IPS DF 6.9 (cell line): ENCODE results near the gene ALG14.

ENCODE experiments used
- DNase-seq: peaks from one replicate; pipeline ENCODE4 v3.0.0-alpha.2; 2013; ENCODE audit warnings: low read depth, low spot score
- H3K27ac ChIP-seq: one replicate; pipeline ENCODE4 v1.5.1; 2013; ENCODE audit warnings: low read length, control low read depth
- H3K27me3 ChIP-seq: 2 replicates; pipeline ENCODE4 v1.6.1; 2013; ENCODE audit warnings: mild to moderate bottlenecking, low read length; ENCODE audit not compliant: control insufficient read depth, insufficient read depth
- H3K36me3 ChIP-seq: 2 replicates; pipeline ENCODE4 v1.6.1; 2013; ENCODE audit warnings: low read length; ENCODE audit not compliant: control insufficient read depth, insufficient read depth
- H3K4me1 ChIP-seq: 2 replicates; pipeline ENCODE4 v1.6.1; 2013; ENCODE audit warnings: low read length; ENCODE audit not compliant: control insufficient read depth, insufficient read depth
- H3K4me3 ChIP-seq: 2 replicates; pipeline ENCODE4 v1.5.1; 2013; ENCODE audit warnings: mild to moderate bottlenecking, low read length
- H3K9me3 ChIP-seq: 2 replicates; pipeline ENCODE4 v1.6.1; 2013; ENCODE audit warnings: low read length, inconsistent platforms; ENCODE audit not compliant: control insufficient read depth, insufficient read depth
- whole genome bisulfite sequencing: extraction: QIAGEN DNeasy Blood & Tissue Kit; methylation state at CpG from one replicate; pipeline ENCODE4 v1.1.7; 2013; ENCODE audit warnings: mixed read lengths, missing lambda C conversion rate; ENCODE audit not compliant: insufficient read length, insufficient coverage; 5-methylcytosine and 5-hydroxymethylcytosine counted together

ALG14 gene, protein sequence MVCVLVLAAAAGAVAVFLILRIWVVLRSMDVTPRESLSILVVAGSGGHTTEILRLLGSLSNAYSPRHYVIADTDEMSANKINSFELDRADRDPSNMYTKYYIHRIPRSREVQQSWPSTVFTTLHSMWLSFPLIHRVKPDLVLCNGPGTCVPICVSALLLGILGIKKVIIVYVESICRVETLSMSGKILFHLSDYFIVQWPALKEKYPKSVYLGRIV

DNA sequence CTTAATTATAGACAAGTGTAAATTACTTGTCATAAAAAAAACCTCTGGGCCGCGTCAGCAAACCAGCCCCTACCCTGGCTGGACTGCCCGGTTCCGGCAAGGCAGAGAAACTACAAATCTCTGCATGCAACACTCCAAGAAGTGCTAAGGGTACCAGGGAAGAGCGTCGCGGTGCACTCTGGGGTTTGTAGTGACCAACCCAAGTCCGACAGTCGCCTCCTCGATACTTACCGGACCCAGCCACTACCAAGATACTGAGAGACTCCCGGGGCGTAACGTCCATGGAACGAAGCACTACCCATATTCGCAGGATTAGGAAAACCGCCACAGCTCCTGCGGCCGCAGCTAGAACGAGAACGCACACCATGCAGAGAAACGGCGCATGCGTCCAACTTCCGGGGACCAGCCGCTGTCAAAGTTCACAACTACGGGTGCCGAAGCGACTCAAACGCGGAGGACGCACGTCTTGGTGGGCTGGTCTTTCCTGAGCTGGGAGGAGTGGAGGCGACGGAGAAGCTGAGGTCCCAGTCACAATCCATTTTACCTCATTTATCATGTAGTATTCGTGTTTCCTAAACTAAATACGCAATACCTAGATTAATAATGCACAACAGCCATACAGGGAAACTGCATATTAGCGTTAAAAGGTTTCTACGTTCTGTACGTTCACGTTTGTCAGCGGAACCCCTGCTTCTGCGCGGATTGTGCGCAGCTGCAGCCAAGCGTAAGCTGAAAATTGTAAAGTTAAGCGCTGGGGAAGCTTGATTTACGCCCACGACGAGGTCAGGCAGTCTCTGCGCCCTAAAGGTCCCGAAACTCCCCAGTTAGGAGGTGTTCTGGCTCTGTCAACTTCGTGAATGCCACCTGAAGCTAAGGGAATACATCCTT lies at the start of gene ALG14:
ALG14 (minus strand) TSS at position 420 of the 888 bp plus-strand sequence; CDS start at position 367, 53 bp downstream.
- no peaks in the 10 kb centered on the region for H3K4me1 ChIP-seq
- WGBS, result no CpG with 5 or more reads among the region's 53 CpGs
- H3K36me3 ChIP-seq, result no peaks in the 10 kb centered on the region
- peak; percentile 89 for DNase-seq
- H3K27ac ChIP-seq, result no peak within 1 kb of the TSS
- peak within 1 kb of the TSS; percentile 81 for H3K4me3 ChIP-seq
- H3K9me3 ChIP-seq, result no peaks in the 10 kb centered on the region
- H3K27me3 ChIP-seq, result no peaks in the 10 kb centered on the region

- no peak for DNase-seq
- no peaks in the 10 kb centered on the region for H3K36me3 ChIP-seq
- no peak overlapping the region for H3K4me3 ChIP-seq
- H3K27ac ChIP-seq, result no peak overlapping the region
- H3K4me1 ChIP-seq, result peaks cover 1% of the 10 kb centered on the region; the same call in 1 of the 2 replicates
- no CpG with 5 or more reads among the region's 8 CpGs for WGBS
- H3K9me3 ChIP-seq, result no peaks in the 10 kb centered on the region
- no peaks in the 10 kb centered on the region; the same call in 1 of the 2 replicates for H3K27me3 ChIP-seq
Measured at GRCh38 chr1:95122151-95122697, 49.5 kb upstream of the ALG14 start.

DNA sequence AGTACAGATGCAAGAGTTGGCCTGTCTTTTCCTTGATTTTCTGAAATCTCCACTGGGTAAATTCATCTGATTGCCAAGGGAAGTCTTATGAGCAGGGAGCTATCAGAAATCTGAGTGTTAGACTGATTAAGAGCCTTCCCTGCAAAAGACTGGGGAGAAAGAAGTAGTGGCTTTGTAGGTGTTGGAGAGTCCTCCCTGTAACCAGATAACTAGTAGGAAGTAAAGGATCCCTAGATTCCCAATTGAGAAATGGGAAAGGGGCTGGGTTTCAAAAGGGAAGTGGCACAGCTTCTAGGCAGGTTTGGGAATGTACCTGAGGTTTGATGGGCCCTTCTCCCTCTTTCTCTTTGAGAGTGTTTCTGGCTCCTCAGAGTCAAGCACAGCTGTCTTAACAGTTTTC lies 46.5 kb upstream of the ALG14 start:
- Histone ChIP-seq H3K9me3 (no peaks in the 10 kb centered on the region), H3K27ac (no peak overlapping the region), H3K4me1 (peaks cover 1% of the 10 kb centered on the region; the same call in 1 of the 2 replicates), H3K27me3 (no peaks in the 10 kb centered on the region; the same call in 1 of the 2 replicates), H3K36me3 (no peaks in the 10 kb centered on the region), H3K4me3 (no peak overlapping the region)
- no peak for DNase-seq

GRCh38 chr1:95118710-95119109 lies 46.0 kb upstream of the ALG14 start:
- H3K4me3 ChIP-seq, result no peak overlapping the region
- H3K4me1 ChIP-seq, result peaks cover 1% of the 10 kb centered on the region; the same call in 1 of the 2 replicates
- H3K36me3 ChIP-seq, result no peaks in the 10 kb centered on the region
- H3K27ac ChIP-seq, result no peak overlapping the region
- WGBS, result no CpG with 5 or more reads among the region's 6 CpGs
- no peaks in the 10 kb centered on the region; the same call in 1 of the 2 replicates for H3K27me3 ChIP-seq
- H3K9me3 ChIP-seq, result no peaks in the 10 kb centered on the region
- DNase-seq, result no peak

- H3K4me1 ChIP-seq, result peaks cover 1% of the 10 kb centered on the region; the same call in 1 of the 2 replicates
- no peak overlapping the region for H3K27ac ChIP-seq
- DNase-seq, result no peak
- peak overlapping the region; percentile 62 for H3K4me3 ChIP-seq
- H3K27me3 ChIP-seq, result no peaks in the 10 kb centered on the region; the same call in 1 of the 2 replicates
- H3K36me3 ChIP-seq, result no peaks in the 10 kb centered on the region
- H3K9me3 ChIP-seq, result no peaks in the 10 kb centered on the region
- WGBS, result no CpG with 5 or more reads among the region's 10 CpGs
Measured at GRCh38 chr1:95118067-95118499, 45.3 kb upstream of the ALG14 start.

- Histone ChIP-seq H3K4me1 (peaks cover 1% of the 10 kb centered on the region; the same call in 1 of the 2 replicates), H3K9me3 (no peaks in the 10 kb centered on the region), H3K4me3 (peak within 1 kb of the TSS; percentile 62), H3K27ac (no peak within 1 kb of the TSS), H3K27me3 (no peaks in the 10 kb centered on the region; the same call in 1 of the 2 replicates), H3K36me3 (no peaks in the 10 kb centered on the region)
- peak; percentile 39 for DNase-seq
- no CpG with 5 or more reads among the region's 108 CpGs for WGBS
Measured at GRCh38 chr1:95117207-95118066, 44.7 kb upstream of the ALG14 start, which contains the start of gene TLCD4. Gene TLCD4 (plus strand): TSS chr1:95117355. CDS start chr1:95143902, 26,547 bp downstream.

DNA sequence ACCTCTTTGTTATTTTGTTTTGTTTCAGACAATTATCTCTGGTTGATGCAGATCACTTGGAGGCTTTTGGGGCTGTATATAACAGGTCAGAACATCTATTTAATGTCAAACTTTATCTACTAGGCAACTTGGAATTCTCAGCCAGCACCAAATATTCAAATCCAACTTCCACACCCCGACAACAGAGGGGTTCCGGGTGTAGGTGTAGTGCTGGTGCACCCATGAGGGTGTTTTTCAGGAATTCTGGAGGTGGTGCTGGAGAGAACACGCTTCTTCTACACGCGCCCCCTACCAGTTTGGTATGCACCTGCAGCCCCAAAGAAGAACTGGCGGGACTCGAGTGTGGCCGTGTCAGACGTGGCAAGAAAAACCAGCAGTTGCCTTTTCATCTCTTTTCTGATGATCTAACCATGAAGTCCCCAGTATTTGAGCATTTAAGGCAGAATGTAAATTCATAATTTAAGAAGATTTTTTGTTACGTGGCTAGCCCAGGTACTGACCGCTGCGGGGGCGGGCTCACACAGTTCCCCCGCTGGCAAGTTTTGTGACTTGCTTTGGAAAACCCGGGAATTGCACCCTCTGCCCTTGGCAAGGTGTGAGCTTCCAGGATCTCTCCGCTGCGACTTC lies 43.9 kb upstream of the ALG14 start:
- DNase-seq, result peak; percentile 41
- Histone ChIP-seq H3K27ac (no peak overlapping the region), H3K4me3 (peak overlapping the region; percentile 62), H3K9me3 (no peaks in the 10 kb centered on the region), H3K36me3 (no peaks in the 10 kb centered on the region), H3K27me3 (no peaks in the 10 kb centered on the region; the same call in 1 of the 2 replicates), H3K4me1 (peaks cover 1% of the 10 kb centered on the region; the same call in 1 of the 2 replicates)
- WGBS, result no CpG with 5 or more reads among the region's 17 CpGs

DNA sequence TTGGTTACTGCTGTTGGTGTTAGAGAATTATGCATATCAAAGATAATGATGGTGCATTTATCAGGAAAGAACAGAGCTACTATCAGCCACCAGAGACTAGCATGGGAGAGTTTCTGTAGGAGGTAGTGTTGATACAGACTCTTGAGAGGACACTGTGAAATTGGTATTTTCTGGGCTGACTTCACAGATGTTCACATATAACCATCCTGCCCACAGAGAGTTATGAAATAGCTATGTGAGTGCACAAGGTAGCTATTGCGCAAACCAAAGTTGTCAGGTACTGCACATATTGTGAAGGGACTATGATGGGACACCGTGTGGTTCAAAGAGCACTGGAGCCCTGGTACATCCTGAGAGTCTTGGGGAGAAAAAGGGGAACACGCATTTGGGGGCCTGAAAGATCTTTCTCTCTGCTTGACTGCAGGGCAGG lies 43.0 kb upstream of the ALG14 start:
- no peaks in the 10 kb centered on the region for H3K36me3 ChIP-seq
- no peak for DNase-seq
- no peaks in the 10 kb centered on the region; the same call in 1 of the 2 replicates for H3K27me3 ChIP-seq
- no peak overlapping the region for H3K27ac ChIP-seq
- H3K9me3 ChIP-seq, result no peaks in the 10 kb centered on the region
- H3K4me1 ChIP-seq, result peaks cover 1% of the 10 kb centered on the region; the same call in 1 of the 2 replicates
- no CpG with 5 or more reads among the region's 3 CpGs for WGBS
- no peak overlapping the region for H3K4me3 ChIP-seq

DNA sequence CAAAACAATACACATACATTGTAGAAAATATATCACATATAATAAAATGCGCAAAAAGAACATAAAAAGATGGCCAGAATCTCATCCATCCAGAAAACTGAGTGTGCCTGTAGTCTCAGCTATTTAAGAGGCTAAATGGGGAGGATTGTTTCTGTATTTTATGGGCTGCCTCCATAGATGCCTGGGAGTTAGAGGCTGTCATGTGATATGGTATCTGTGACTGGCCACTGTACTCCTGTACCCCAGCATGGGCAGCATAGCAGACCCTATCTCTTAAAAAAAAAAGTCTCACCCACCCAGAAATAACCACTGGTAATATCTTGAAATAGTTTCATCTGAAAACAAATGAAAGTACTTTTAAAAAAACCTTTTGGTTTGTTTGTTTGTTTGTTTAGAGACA lies 40.9 kb upstream of the ALG14 start:
- no peak overlapping the region for H3K27ac ChIP-seq
- H3K4me3 ChIP-seq, result no peak overlapping the region
- H3K36me3 ChIP-seq, result no peaks in the 10 kb centered on the region
- H3K9me3 ChIP-seq, result no peaks in the 10 kb centered on the region
- H3K27me3 ChIP-seq, result no peaks in the 10 kb centered on the region; the same call in 1 of the 2 replicates
- peaks cover 1% of the 10 kb centered on the region; the same call in 1 of the 2 replicates for H3K4me1 ChIP-seq
- no peak for DNase-seq
- no CpG with 5 or more reads among the region's 1 CpG for WGBS
